ENCODE data around the gene CHN2.

DNA sequence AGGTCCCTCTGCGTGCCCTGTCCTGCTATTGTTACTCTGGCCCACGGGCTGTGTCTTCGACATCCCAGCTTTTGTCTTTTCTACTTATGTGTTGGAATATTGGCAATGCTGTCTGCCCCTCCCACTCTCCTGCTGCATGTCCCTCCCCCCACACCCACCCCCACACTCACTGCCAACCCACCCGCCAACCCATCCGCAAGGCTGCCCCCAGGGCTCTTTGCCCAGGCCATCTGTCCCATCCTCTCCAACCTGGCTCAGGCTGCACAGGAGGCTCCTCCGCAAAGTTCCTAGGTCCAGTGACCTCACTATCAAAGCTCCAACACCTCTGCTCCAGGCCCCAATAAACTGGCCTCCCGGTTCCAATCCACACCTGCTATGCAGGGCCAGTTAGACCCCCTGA lies 202.0 kb downstream of the CHN2 start:
- no peak for TF ChIP-seq TAF1 (IDR thresholded peaks at IDR 0.05; ENCODE audit: low read depth, low read length)
- TF ChIP-seq POLR2A (IDR thresholded peaks at IDR 0.05; ENCODE audit: low read depth, low read length): no peak
- no peak for TF ChIP-seq POLR2AphosphoS5 (IDR thresholded peaks at IDR 0.05; ENCODE audit: low read depth, low read length)
- no peak for TF ChIP-seq PAX5 (IDR thresholded peaks at IDR 0.05; ENCODE audit: insufficient read depth, low read length, severe bottlenecking)
